ENCODE measurements around the gene GSG1. TPM values are rescaled to one million over a fixed set of nuclear protein-coding genes. Genes with fewer than 3 reads are reported as not detected.

The GSG1 gene
- total and polyA plus RNA-seq, 2 experiments from 2014 or later, result 0.86 to 2.0 TPM

DNA sequence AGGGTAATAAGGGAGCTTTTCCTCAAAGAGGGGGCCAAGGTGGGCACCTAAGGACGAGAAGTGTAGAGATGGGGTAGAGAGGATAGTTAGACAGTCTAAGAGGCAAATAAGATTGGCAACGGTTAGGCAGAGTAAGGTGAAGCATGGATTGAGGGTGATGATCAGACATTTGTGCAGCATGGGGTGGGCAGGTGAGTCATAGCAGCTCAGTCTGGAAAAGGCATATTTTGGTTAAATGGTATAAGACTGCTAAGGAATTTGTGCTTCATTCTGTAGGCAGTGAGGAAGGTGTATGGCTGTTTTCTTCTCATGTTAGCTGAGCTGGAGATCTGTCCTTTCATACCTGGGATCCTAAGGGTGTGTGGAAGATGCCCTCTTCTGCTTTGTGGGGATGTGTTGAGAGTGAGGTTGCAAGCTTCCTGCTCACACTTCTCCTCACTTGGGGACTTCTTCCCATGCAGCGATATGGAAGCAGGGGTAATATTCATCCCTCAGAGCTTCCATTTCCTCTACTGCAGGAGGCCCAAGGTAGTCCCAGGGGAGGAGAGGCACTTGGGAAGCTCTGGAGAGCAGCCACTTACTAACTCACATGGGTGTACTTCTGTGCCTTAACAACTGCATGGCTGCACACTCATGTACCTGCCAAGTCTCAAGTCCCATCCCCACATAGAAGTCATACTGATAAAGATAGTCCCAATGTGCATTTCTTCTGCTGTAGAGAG, 28.9 kb downstream of the GSG1 start:
- WGBS, 2 experiments (ENCODE audit: low coverage in 1 of 2, low lambda C conversion rate in 2 of 2, missing lambda C conversion rate in 2 of 2), result 59 to 61% methylated on average over 3 of the region's 3 CpGs
- peaks cover 18% of the 10 kb centered on the region for H3K4me1 ChIP-seq (ENCODE audit: insufficient read depth)
- H3K27ac ChIP-seq, result no peak overlapping the region
- H3K4me3 ChIP-seq, result no peak overlapping the region
- no peaks in the 10 kb centered on the region for H3K27me3 ChIP-seq (replicated peaks; ENCODE audit: insufficient read depth)
- in situ Hi-C loops (cut with MboI), result no loop called here
- no peaks in the 10 kb centered on the region for H4K20me1 ChIP-seq (ENCODE audit: insufficient read depth)
- no peaks in the 10 kb centered on the region for H3K9me3 ChIP-seq (ENCODE audit: low read depth)
- H2AFZ ChIP-seq, result no peak overlapping the region
- no peaks in the 10 kb centered on the region for H3K79me2 ChIP-seq (ENCODE audit: insufficient read depth)
- no peak overlapping the region for H3K9ac ChIP-seq
- DNase-seq, result peak; percentile 53
- no peaks in the 10 kb centered on the region; the same call in 1 of the 2 replicates for H3K36me3 ChIP-seq (ENCODE audit: low read depth)
- peaks cover 8% of the 10 kb centered on the region for H3F3A ChIP-seq (ENCODE audit: insufficient read depth)
- no peak overlapping the region for H3K4me2 ChIP-seq (ENCODE audit: unreplicated experiment)
- no peaks in the 10 kb centered on the region for H3K9me2 ChIP-seq (ENCODE audit: insufficient read depth)
- no peak for TF ChIP-seq EZH2phosphoT487 (IDR thresholded peaks at IDR 0.05; ENCODE audit: insufficient read depth, low read depth)
- no peak for TF ChIP-seq EZH2 (IDR thresholded peaks at IDR 0.05; ENCODE audit: insufficient read depth, poor library complexity, severe bottlenecking)

DNA sequence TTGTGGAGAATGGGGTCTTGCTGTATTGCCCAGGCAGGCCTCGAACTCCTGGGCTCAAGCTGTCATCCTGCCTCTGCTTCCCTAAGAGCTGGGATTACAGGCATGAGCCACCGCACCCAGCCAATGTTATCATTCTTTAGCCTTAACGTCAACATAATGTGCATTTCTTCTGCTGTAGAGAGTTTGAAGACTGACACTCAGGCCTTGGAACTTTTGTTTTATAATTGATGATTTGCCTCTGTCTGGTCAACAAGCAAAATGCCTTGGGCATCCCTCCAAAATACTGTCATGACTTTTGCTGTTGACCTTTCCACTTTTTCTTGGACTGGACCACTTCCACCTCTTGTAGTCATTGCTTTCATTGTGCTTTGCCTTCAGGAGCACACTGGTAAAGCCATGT, 30.3 kb downstream of the GSG1 start:
- H3F3A ChIP-seq (ENCODE audit: insufficient read depth), result peaks cover 8% of the 10 kb centered on the region
- TF ChIP-seq EZH2 (IDR thresholded peaks at IDR 0.05; ENCODE audit: insufficient read depth, poor library complexity, severe bottlenecking) (no peak), EZH2phosphoT487 (IDR thresholded peaks at IDR 0.05; ENCODE audit: insufficient read depth, low read depth) (no peak)
- no peaks in the 10 kb centered on the region for H3K9me3 ChIP-seq (ENCODE audit: low read depth)
- H3K36me3 ChIP-seq (ENCODE audit: low read depth), result peaks cover 2% of the 10 kb centered on the region; the same call in 1 of the 2 replicates
- no peaks in the 10 kb centered on the region for H3K27me3 ChIP-seq (replicated peaks; ENCODE audit: insufficient read depth)
- no peak overlapping the region for H3K4me3 ChIP-seq
- in situ Hi-C loops (cut with MboI), result no loop called here
- no peaks in the 10 kb centered on the region for H3K79me2 ChIP-seq (ENCODE audit: insufficient read depth)
- H3K9me2 ChIP-seq (ENCODE audit: insufficient read depth), result no peaks in the 10 kb centered on the region
- H4K20me1 ChIP-seq (ENCODE audit: insufficient read depth), result no peaks in the 10 kb centered on the region
- H3K9ac ChIP-seq, result no peak overlapping the region
- DNase-seq, result no peak
- H3K27ac ChIP-seq, result no peak overlapping the region
- H3K4me2 ChIP-seq (ENCODE audit: unreplicated experiment), result no peak overlapping the region
- 94% methylated on average over 3 of the region's 3 CpGs for WGBS, 2 experiments (ENCODE audit: low coverage in 1 of 2, low lambda C conversion rate in 2 of 2, missing lambda C conversion rate in 2 of 2)
- no peak overlapping the region for H2AFZ ChIP-seq
- peaks cover 18% of the 10 kb centered on the region for H3K4me1 ChIP-seq (ENCODE audit: insufficient read depth)

DNA sequence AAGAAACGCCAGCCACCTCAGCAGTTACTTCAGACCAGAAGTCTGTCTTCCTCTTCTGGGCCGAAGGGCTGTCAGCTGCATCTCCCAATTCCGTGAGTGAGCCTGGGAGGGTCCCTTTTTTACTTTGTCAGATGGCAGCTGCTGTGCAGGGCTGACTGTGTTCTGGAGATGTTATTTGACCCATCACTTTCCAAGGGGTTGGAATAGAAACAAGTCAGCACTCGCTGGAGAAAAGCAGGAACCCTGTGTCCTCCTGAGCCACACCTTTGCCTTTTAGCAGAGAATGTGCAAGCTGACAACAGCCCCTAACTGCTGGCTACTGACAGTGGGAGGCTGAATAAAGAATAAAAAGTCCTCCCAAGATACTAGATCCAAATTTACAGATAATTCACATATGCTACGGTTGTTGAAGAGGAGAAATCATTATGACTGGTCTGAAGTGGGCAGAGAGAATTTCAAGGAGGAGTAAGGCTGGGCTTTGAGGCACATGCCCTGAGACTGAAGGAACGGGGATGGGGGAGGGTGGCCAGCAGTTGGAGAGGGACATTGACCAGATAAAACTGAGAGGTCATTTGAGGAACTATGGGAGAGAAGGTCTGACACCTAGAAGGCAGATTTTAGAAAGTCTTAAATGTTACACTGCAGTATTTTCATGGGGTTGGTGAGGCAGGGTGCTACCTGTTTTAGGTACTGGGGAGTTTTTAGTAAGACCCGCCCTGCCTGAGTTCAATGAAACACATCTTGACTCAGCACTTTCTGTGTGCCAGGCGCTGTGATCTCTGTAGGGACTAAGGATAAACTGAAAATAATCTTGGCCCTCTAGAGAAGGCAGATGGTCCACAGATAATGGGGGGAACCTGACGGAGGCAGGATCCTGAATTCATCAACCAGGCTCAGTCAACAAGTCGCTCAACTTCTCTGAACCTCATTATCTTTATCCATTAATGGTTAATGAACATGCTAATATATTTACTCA, 31.9 kb downstream of the GSG1 start:
- no peaks in the 10 kb centered on the region for H4K20me1 ChIP-seq (ENCODE audit: insufficient read depth)
- WGBS, 2 experiments (ENCODE audit: low coverage in 1 of 2, low lambda C conversion rate in 2 of 2, missing lambda C conversion rate in 2 of 2), result 72 to 75% methylated on average over 10 of the region's 10 CpGs
- H3K79me2 ChIP-seq (ENCODE audit: insufficient read depth), result no peaks in the 10 kb centered on the region
- H3K36me3 ChIP-seq (ENCODE audit: low read depth), result peaks cover 5% of the 10 kb centered on the region; the same call in 1 of the 2 replicates
- DNase-seq, result no peak
- H3K9ac ChIP-seq, result no peak overlapping the region
- H3K9me2 ChIP-seq (ENCODE audit: insufficient read depth), result no peaks in the 10 kb centered on the region
- no peak overlapping the region for H2AFZ ChIP-seq
- no peak overlapping the region for H3K4me2 ChIP-seq (ENCODE audit: unreplicated experiment)
- H3K27me3 ChIP-seq (replicated peaks; ENCODE audit: insufficient read depth), result no peaks in the 10 kb centered on the region
- in situ Hi-C loops (cut with MboI), result no loop called here
- H3K4me1 ChIP-seq (ENCODE audit: insufficient read depth), result peaks cover 18% of the 10 kb centered on the region
- H3K9me3 ChIP-seq (ENCODE audit: low read depth), result no peaks in the 10 kb centered on the region
- no peak for TF ChIP-seq EZH2phosphoT487 (IDR thresholded peaks at IDR 0.05; ENCODE audit: insufficient read depth, low read depth)
- no peak for TF ChIP-seq EZH2 (IDR thresholded peaks at IDR 0.05; ENCODE audit: insufficient read depth, poor library complexity, severe bottlenecking)
- H3F3A ChIP-seq (ENCODE audit: insufficient read depth), result peaks cover 8% of the 10 kb centered on the region
- H3K4me3 ChIP-seq, result no peak overlapping the region
- H3K27ac ChIP-seq, result no peak overlapping the region

DNA sequence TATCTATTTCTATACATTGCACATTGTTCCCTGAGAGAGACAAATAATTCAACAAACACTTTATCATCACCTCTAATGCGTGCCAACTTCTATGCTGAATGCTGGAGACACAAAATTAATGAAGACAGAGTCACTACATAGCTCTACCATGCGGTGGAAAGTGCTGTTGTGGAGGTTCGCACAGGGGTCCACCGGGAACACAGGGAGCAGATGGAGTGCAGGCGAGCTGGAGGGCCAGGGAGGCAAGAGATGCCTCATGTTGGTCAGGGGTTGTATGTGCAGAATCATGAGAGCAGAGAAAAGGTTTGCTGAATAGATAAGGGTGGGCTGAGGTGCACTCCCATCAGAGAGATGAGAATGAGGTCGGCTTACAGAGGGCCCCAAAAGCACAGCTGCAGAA, 34.1 kb downstream of the GSG1 start:
- Histone ChIP-seq H3K4me3 (no peak overlapping the region), H3K27ac (no peak overlapping the region), H3K27me3 (replicated peaks; ENCODE audit: insufficient read depth) (no peaks in the 10 kb centered on the region), H4K20me1 (ENCODE audit: insufficient read depth) (no peaks in the 10 kb centered on the region), H3K36me3 (ENCODE audit: low read depth) (peaks cover 5% of the 10 kb centered on the region; the same call in 1 of the 2 replicates), H3K9me2 (ENCODE audit: insufficient read depth) (no peaks in the 10 kb centered on the region), H3K79me2 (ENCODE audit: insufficient read depth) (no peaks in the 10 kb centered on the region), H3K4me1 (ENCODE audit: insufficient read depth) (peaks cover 4% of the 10 kb centered on the region; the same call in 1 of the 2 replicates), H3K9me3 (ENCODE audit: low read depth) (no peaks in the 10 kb centered on the region), H3K9ac (no peak overlapping the region), H2AFZ (no peak overlapping the region), H3F3A (ENCODE audit: insufficient read depth) (no peaks in the 10 kb centered on the region; the same call in 1 of the 2 replicates), H3K4me2 (ENCODE audit: unreplicated experiment) (no peak overlapping the region)
- no peak for DNase-seq
- in situ Hi-C loops (cut with MboI), result no loop called here
- 85 to 87% methylated on average over 6 of the region's 6 CpGs for WGBS, 2 experiments (ENCODE audit: low coverage in 1 of 2, low lambda C conversion rate in 2 of 2, missing lambda C conversion rate in 2 of 2)
- TF ChIP-seq EZH2 (IDR thresholded peaks at IDR 0.05; ENCODE audit: insufficient read depth, poor library complexity, severe bottlenecking) (no peak), EZH2phosphoT487 (IDR thresholded peaks at IDR 0.05; ENCODE audit: insufficient read depth, low read depth) (no peak)

Data from GM23248 (cell line).